ENCODE measurements around the gene NUP88.

The NUP88 gene

GRCh38 chr17:5410594-5411272 is 8.7 kb downstream of the NUP88 start:
- no peak for TF ChIP-seq CTCF (IDR thresholded peaks at IDR 0.05; ENCODE audit: control extremely low read depth, extremely low read depth, low read depth, missing control alignments)
- peak; percentile 22 for DNase-seq (ENCODE audit: extremely low spot score)
- ChIA-PET POLR2A (interaction anchor here (0.6 kb wide), 1 partner anchor 21 kb away, joined by 3 read pairs; no protein-coding TSS in a partner anchor), CTCF (interaction anchor here (1.0 to 1.5 kb wide), 3 partner anchors 23 to 29 kb away, joined by 3 to 4 read pairs (median 3); partner anchors contain the start of gene C1QBP)

DNA sequence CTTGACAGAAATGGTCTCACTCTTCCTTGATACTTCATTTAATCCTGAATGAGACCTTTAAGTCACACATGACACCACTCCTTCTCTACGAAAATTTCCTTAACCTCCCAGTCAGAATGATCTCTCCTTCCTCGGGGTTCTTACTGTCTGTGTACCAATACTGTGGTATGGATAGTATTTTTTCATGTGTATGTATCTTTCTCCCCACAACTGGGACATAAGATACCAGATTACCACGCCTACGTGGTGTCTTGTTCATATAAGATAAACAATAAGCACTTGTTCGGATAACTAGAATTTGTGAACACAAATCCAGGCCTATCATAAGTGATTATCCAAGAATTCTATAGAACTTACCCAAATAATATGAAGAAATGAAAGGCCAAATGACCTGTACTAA is 11.3 kb downstream of the NUP88 start:
- no peak for TF ChIP-seq CTCF (IDR thresholded peaks at IDR 0.05; ENCODE audit: control extremely low read depth, extremely low read depth, low read depth, missing control alignments)
- ChIA-PET CTCF (no interaction called here), POLR2A (no interaction called here)
- DNase-seq (ENCODE audit: extremely low spot score): no peak

DNA sequence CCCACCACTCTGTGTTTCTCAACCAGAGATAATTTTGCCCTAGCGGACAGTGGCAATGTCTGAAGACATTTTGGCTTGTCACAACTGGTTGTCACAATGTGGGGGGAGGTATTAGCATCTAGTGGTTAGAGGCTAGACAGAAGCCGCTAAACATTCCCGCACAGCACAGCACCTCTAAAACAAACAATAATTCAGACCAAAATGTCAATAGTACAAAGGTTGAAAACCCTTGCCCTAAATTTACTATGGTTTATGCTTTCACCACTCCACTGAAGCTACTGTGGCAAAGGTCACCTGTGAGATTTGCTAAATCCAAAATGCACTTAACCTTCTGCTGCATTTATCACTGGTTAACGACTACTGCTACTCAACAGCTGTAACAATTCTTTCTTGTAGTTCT is 14.1 kb downstream of the NUP88 start:
- TF ChIP-seq CTCF (IDR thresholded peaks at IDR 0.05; ENCODE audit: control extremely low read depth, extremely low read depth, low read depth, missing control alignments): no peak
- no peak for DNase-seq (ENCODE audit: extremely low spot score)
- CTCF ChIA-PET: interaction anchor here (1.7 to 1.8 kb wide), 4 partner anchors 12 to 33 kb away, joined by 5 to 7 read pairs (median 6); partner anchors contain the start of genes C1QBP and NUP88
- POLR2A ChIA-PET: no interaction called here

DNA sequence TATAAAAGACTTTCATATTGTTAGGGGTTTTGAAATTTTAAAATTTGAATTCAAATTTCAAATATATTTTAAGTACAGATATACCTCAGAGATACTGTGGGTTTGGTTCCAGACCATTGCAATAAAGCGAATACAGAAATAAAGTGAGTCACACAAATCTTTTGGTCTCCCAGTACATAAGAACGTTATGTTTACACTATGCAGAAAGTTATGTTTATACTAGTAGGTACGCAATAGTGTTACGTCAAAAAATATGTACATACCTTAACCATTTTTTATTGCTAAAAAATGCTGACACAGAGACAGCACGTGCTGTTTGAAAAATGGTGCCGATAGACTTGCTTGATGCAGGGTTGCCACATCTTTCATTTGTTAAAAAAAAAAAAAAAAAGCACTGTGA is 19.7 kb downstream of the NUP88 start:
- POLR2A ChIA-PET: no interaction called here
- no peak for TF ChIP-seq CTCF (IDR thresholded peaks at IDR 0.05; ENCODE audit: control extremely low read depth, extremely low read depth, low read depth, missing control alignments)
- CTCF ChIA-PET: interaction anchor here (0.9 to 1.6 kb wide), 2 partner anchors 13 to 40 kb away, joined by 3 read pairs; no protein-coding TSS in a partner anchor
- no peak for DNase-seq (ENCODE audit: extremely low spot score)

DNA sequence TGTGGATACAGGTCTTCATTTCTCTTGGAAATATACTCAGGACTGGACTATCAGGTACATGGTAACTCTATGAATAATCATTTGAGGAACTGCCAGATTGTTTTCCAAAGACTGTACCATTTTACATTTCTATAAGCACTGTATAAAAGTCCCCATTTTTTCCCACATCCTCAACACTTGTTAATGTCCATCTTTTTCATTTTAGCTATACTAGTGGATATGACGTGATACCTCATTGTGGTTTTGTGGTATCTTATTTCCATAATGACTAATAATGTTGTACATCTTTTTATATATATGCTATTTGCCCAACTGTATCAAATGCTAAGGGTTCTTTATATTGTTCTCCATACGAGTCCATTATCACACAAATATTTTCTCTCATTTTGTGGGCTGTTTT is 22.9 kb downstream of the NUP88 start:
- TF ChIP-seq CTCF (IDR thresholded peaks at IDR 0.05; ENCODE audit: control extremely low read depth, extremely low read depth, low read depth, missing control alignments): no peak
- ChIA-PET CTCF (interaction anchor here (1.4 kb wide), 2 partner anchors 10 to 42 kb away, joined by 3 to 6 read pairs; partner anchors contain the start of gene C1QBP), POLR2A (no interaction called here)
- DNase-seq (ENCODE audit: extremely low spot score): no peak

GRCh38 chr17:5391678-5392077 is 27.8 kb downstream of the NUP88 start:
- POLR2A ChIA-PET: no interaction called here
- DNase-seq (ENCODE audit: extremely low spot score): no peak
- no peak for TF ChIP-seq CTCF (IDR thresholded peaks at IDR 0.05; ENCODE audit: control extremely low read depth, extremely low read depth, low read depth, missing control alignments)
- CTCF ChIA-PET: interaction anchor here (0.9 to 2.7 kb wide), 5 partner anchors 11 to 49 kb away, joined by 3 to 11 read pairs (median 5); no protein-coding TSS in a partner anchor

All from GM10248 (cell line).